Aorta (tissue), 5 donors: Measurements from ENCODE around the gene C1QTNF5. TPM values are rescaled to one million over a fixed set of nuclear protein-coding genes. Genes with fewer than 3 reads are reported as not detected.

ENCODE experiments used
- ATAC-seq: fragments of 200-7000 bp; cut with Tn5 transposase; one replicate; pipeline ENCODE4 v1.9.1; 2022; ENCODE audit warnings: moderate library complexity; ENCODE audit not compliant: low FRiP score
- DNase-seq, 2 donors: peaks; one replicate each; pipeline ENCODE4 v3.0.0-alpha.2; 2020
- H3K27ac ChIP-seq, 2 donors: one replicate each; pipeline ENCODE4 v1.5.1; 2013; ENCODE audit warnings: low read length in 2 of 2, mild to moderate bottlenecking in 2 of 2, moderate library complexity in 2 of 2, control low read depth in 1 of 2, inconsistent platforms in 1 of 2, low read depth in 1 of 2
- H3K27me3 ChIP-seq, 2 donors: one replicate each; pipeline ENCODE4 v1.6.1; 2013; ENCODE audit warnings: control low read depth in 1 of 2, low read length in 1 of 2, mild to moderate bottlenecking in 1 of 2, moderate library complexity in 1 of 2; ENCODE audit not compliant: insufficient read depth in 2 of 2, control insufficient read depth in 1 of 2
- H3K36me3 ChIP-seq, 2 donors: one replicate each; pipeline ENCODE4 v1.6.1; 2013; ENCODE audit warnings: control low read depth in 1 of 2, low read length in 1 of 2, mild to moderate bottlenecking in 1 of 2; ENCODE audit not compliant: insufficient read depth in 2 of 2, control insufficient read depth in 1 of 2
- H3K4me1 ChIP-seq, 2 donors: one replicate each; pipeline ENCODE4 v1.6.1; 2013; ENCODE audit warnings: low read length in 2 of 2, control low read depth in 1 of 2, mild to moderate bottlenecking in 1 of 2, moderate library complexity in 1 of 2; ENCODE audit not compliant: insufficient read depth in 2 of 2, control insufficient read depth in 1 of 2
- H3K4me3 ChIP-seq, 2 donors: one replicate each; pipeline ENCODE4 v1.5.1; 2013; ENCODE audit warnings: low read length in 2 of 2, control low read depth in 1 of 2, mild to moderate bottlenecking in 1 of 2
- H3K9me3 ChIP-seq: one replicate; pipeline ENCODE4 v1.6.1; 2013; ENCODE audit warnings: mild to moderate bottlenecking, low read length; ENCODE audit not compliant: control insufficient read depth
- WGBS, 2 donors: extraction: QIAGEN DNeasy Blood & Tissue Kit; methylation state at CpG; one replicate each; pipeline ENCODE4 v1.1.7; 2013; 5-methylcytosine and 5-hydroxymethylcytosine counted together
- intact Hi-C, 2 donors: fragments of 100-400 bp; cut with DNase I; formaldehyde crosslinking; loops; one replicate each; pipeline versions ENCODE4 v1.14.2 to v1.15.0; 2022
- polyA plus RNA-seq, 2 donors: library from polyadenylated mRNA; stranded (reverse); fragments of 200-250 nt; gene quantifications; one replicate each; pipeline ENCODE4 v1.2.3, GENCODE V29; 2013
- total RNA-seq, 2 donors: library from RNA; stranded (reverse); fragmentation: NEBNext Ultra II Directional; extraction: Animal tissue kit (Norgen Biotek cat#: 25700); gene quantifications; one replicate each; pipeline ENCODE4 v1.2.1, GENCODE V29; 2021
- donor health status: healthy with polysubstance abuse.
- donor health status: Bipolar disorder and iron deficiency.
- donor health status: DM: no; HTN: no; CAD: no.
- donor health status: DM: no; HTN: no; CAD: no.
- donor health status: DM: yes; HTN: yes; CAD: no.

C1QTNF5 gene
- total and polyA plus RNA-seq, 4 donors: 19.1 to 88.2 (median 32.4) TPM

GRCh38 chr11:119369132-119369925, 28.6 kb upstream of the C1QTNF5 start:
- H3K9me3 ChIP-seq: no peaks in the 10 kb centered on the region
- no peaks in the 10 kb centered on the region for H3K27me3 ChIP-seq
- no peak overlapping the region for H3K27ac ChIP-seq
- no peak overlapping the region for H3K4me3 ChIP-seq
- peaks cover 0 to 2% of the 10 kb centered on the region in 2 donors for H3K4me1 ChIP-seq
- 84% methylated on average over 13 of the region's 13 CpGs for WGBS, 2 donors
- ATAC-seq (no peak), DNase-seq (no peak)
- H3K36me3 ChIP-seq: no peaks in the 10 kb centered on the region
- intact Hi-C loops: no loop called here

- Histone ChIP-seq H3K36me3 (no peaks in the 10 kb centered on the region), H3K27me3 (no peaks in the 10 kb centered on the region), H3K4me3 (no peak overlapping the region), H3K9me3 (no peaks in the 10 kb centered on the region), H3K4me1 (peaks cover 0 to 2% of the 10 kb centered on the region in 2 donors), H3K27ac (no peak overlapping the region)
- peak in 1 of 2 donors; percentile 73 for DNase-seq
- intact Hi-C loops: no loop called here
- WGBS, 2 donors: 71 to 73% methylated on average over 17 of the region's 17 CpGs
- ATAC-seq: no peak
Observed at GRCh38 chr11:119368121-119369034, 27.7 kb upstream of the C1QTNF5 start.

GRCh38 chr11:119367661-119368120, 27.0 kb upstream of the C1QTNF5 start:
- DNase-seq: peak in 1 of 2 donors; percentile 53
- H3K36me3 ChIP-seq: no peaks in the 10 kb centered on the region
- 86 to 87% methylated on average over 9 of the region's 9 CpGs for WGBS, 2 donors
- H3K4me1 ChIP-seq: peaks cover 0 to 2% of the 10 kb centered on the region in 2 donors
- intact Hi-C loops: no loop called here
- no peak overlapping the region for H3K4me3 ChIP-seq
- H3K27me3 ChIP-seq: no peaks in the 10 kb centered on the region
- ATAC-seq: no peak
- H3K27ac ChIP-seq: no peak overlapping the region
- H3K9me3 ChIP-seq: no peaks in the 10 kb centered on the region

- 88 to 90% methylated on average over 11 of the region's 11 CpGs for WGBS, 2 donors
- Histone ChIP-seq H3K27me3 (no peaks in the 10 kb centered on the region), H3K27ac (no peak overlapping the region), H3K9me3 (no peaks in the 10 kb centered on the region), H3K36me3 (no peaks in the 10 kb centered on the region), H3K4me1 (peaks cover 0 to 2% of the 10 kb centered on the region in 2 donors), H3K4me3 (no peak overlapping the region)
- intact Hi-C loops: no loop called here
- ATAC-seq (no peak), DNase-seq (peak in 1 of 2 donors; percentile 51)
Observed at GRCh38 chr11:119366690-119367620, 26.3 kb upstream of the C1QTNF5 start.

GRCh38 chr11:119365071-119365591, 24.4 kb upstream of the C1QTNF5 start:
- H3K4me3 ChIP-seq: no peak overlapping the region
- no peak for ATAC-seq
- intact Hi-C loops: no loop called here
- 41 to 50% methylated on average over 6 of the region's 6 CpGs for WGBS, 2 donors
- H3K27ac ChIP-seq: no peak overlapping the region
- H3K9me3 ChIP-seq: no peaks in the 10 kb centered on the region
- no peak for DNase-seq
- no peaks in the 10 kb centered on the region for H3K36me3 ChIP-seq
- H3K4me1 ChIP-seq: no peaks in the 10 kb centered on the region
- no peaks in the 10 kb centered on the region for H3K27me3 ChIP-seq

- peak; percentile 71 for ATAC-seq
- no peaks in the 10 kb centered on the region for H3K9me3 ChIP-seq
- H3K27me3 ChIP-seq: no peaks in the 10 kb centered on the region
- DNase-seq: peak in 1 of 2 donors; percentile 89
- H3K27ac ChIP-seq: no peak overlapping the region
- peak overlapping the region in 1 of 2 donors; percentile 28 for H3K4me3 ChIP-seq
- H3K4me1 ChIP-seq: no peaks in the 10 kb centered on the region
- intact Hi-C loops: no loop called here
- H3K36me3 ChIP-seq: no peaks in the 10 kb centered on the region
- 4% methylated on average over 50 to 88 of the region's 88 CpGs for WGBS, 2 donors
Observed at GRCh38 chr11:119363851-119364590, 23.3 kb upstream of the C1QTNF5 start.

GRCh38 chr11:119363081-119363850, 22.6 kb upstream of the C1QTNF5 start:
- no peak overlapping the region for H3K27ac ChIP-seq
- H3K4me3 ChIP-seq: no peak overlapping the region
- H3K4me1 ChIP-seq: no peaks in the 10 kb centered on the region
- ATAC-seq: no peak
- H3K36me3 ChIP-seq: no peaks in the 10 kb centered on the region
- WGBS, 2 donors: 55 to 58% methylated on average over 40 to 44 of the region's 44 CpGs
- intact Hi-C loops: no loop called here
- DNase-seq: no peak
- H3K27me3 ChIP-seq: no peaks in the 10 kb centered on the region
- H3K9me3 ChIP-seq: no peaks in the 10 kb centered on the region
